DND-41 (cell line): Measurements from ENCODE around the gene MORN1.

ENCODE experiments used
- ATAC-seq: fragments of 200-7000 bp; cut with Tn5 transposase; 3 replicates; pipeline ENCODE4 v1.9.1; 2021; ENCODE audit warnings: low read depth; ENCODE audit not compliant: insufficient read depth
- DNase-seq: peaks from one replicate; pipeline ENCODE4 v3.0.0-alpha.2; 2020
- H2AFZ ChIP-seq: 2 replicates; pipeline ENCODE4 v1.6.0; 2012; ENCODE audit warnings: low read depth, low read length
- H3K27ac ChIP-seq: 2 replicates; pipeline ENCODE4 v1.5.1; 2012; ENCODE audit warnings: low read length, inconsistent platforms
- H3K27me3 ChIP-seq: fragments of 200-600 bp; sonication (generic); 2 replicates; pipeline ENCODE4 v1.6.0; 2012; ENCODE audit warnings: low read length, mild to moderate bottlenecking, inconsistent platforms; ENCODE audit not compliant: insufficient read depth, poor library complexity
- H3K36me3 ChIP-seq: 2 replicates; pipeline ENCODE4 v1.5.1; 2012; ENCODE audit warnings: low read length, inconsistent platforms; ENCODE audit not compliant: insufficient read depth
- H3K4me1 ChIP-seq: 2 replicates; pipeline ENCODE4 v1.5.1; 2012; ENCODE audit warnings: mild to moderate bottlenecking, low read length; ENCODE audit not compliant: insufficient read depth
- H3K4me2 ChIP-seq: 2 replicates; pipeline ENCODE4 v1.6.0; 2012; ENCODE audit warnings: mild to moderate bottlenecking, moderate library complexity, low read length, inconsistent platforms; ENCODE audit not compliant: insufficient read depth
- H3K4me3 ChIP-seq, 2 experiments: fragments of 200-600 bp in 1 of 2; shearing (Covaris generic) in 1 of 2; 2 replicates each; pipeline ENCODE4 v1.5.1; 2012 to 2016; ENCODE audit warnings: inconsistent platforms in 2 of 2, low read length in 2 of 2, mild to moderate bottlenecking in 2 of 2, low read depth in 1 of 2, moderate library complexity in 1 of 2
- H3K79me2 ChIP-seq: 2 replicates; pipeline ENCODE4 v1.6.0; 2012; ENCODE audit warnings: low read length, inconsistent platforms; ENCODE audit not compliant: insufficient read depth
- H3K9ac ChIP-seq: 2 replicates; pipeline ENCODE4 v1.6.0; 2012; ENCODE audit warnings: low read depth, mild to moderate bottlenecking, inconsistent platforms, low read length, moderate library complexity
- H3K9me3 ChIP-seq: 2 replicates; pipeline ENCODE4 v1.5.1; 2012; ENCODE audit warnings: low read length, moderate library complexity, mild to moderate bottlenecking, inconsistent platforms; ENCODE audit not compliant: insufficient read depth, severe bottlenecking
- H4K20me1 ChIP-seq: 2 replicates; pipeline ENCODE4 v1.6.0; 2012; ENCODE audit warnings: low read length; ENCODE audit not compliant: insufficient read depth
- EZH2 ChIP-seq: IDR thresholded peaks from 3 replicates; pipeline ENCODE4 v1.6.1; 2012; ENCODE audit warnings: borderline replicate concordance, low read depth, mild to moderate bottlenecking, moderate library complexity, low read length, inconsistent platforms; ENCODE audit not compliant: severe bottlenecking
- TF ChIP-seq, protein P1 (sequence below): IDR thresholded peaks from 2 replicates; pipeline ENCODE4 v1.5.1; 2012; ENCODE audit warnings: borderline replicate concordance, low read length, moderate library complexity, mild to moderate bottlenecking; ENCODE audit not compliant: poor library complexity, severe bottlenecking; ENCODE audit errors: extremely low read depth

Gene MORN1

DNA sequence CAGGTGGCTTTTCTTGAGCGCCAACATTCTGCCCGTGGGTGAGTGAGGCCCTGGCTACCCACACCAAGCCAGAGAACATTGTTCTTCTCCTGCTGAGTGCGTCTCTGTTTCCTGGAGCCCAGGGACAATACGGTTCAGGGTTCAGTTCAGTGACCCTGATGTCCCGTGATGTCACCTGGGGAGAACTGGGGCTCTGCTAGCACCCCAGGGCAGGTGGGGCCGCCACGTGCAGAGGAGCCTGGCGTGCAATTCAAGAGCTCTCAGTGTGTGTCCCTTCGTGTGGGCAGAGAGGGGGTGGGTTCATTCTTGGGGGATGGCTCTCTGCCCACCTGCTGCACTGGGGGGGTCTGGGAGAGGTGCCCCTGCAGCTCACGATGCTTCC is 39.2 kb upstream of the MORN1 start:
- H3K4me2 ChIP-seq = no peak overlapping the region
- no peak overlapping the region for H3K4me3 ChIP-seq
- no peaks in the 10 kb centered on the region for H3K79me2 ChIP-seq
- H3K9me3 ChIP-seq = no peaks in the 10 kb centered on the region
- H3K4me1 ChIP-seq = no peaks in the 10 kb centered on the region
- H3K36me3 ChIP-seq = no peaks in the 10 kb centered on the region
- TF ChIP-seq EZH2 = no peak
- TF ChIP-seq, protein P1, sequence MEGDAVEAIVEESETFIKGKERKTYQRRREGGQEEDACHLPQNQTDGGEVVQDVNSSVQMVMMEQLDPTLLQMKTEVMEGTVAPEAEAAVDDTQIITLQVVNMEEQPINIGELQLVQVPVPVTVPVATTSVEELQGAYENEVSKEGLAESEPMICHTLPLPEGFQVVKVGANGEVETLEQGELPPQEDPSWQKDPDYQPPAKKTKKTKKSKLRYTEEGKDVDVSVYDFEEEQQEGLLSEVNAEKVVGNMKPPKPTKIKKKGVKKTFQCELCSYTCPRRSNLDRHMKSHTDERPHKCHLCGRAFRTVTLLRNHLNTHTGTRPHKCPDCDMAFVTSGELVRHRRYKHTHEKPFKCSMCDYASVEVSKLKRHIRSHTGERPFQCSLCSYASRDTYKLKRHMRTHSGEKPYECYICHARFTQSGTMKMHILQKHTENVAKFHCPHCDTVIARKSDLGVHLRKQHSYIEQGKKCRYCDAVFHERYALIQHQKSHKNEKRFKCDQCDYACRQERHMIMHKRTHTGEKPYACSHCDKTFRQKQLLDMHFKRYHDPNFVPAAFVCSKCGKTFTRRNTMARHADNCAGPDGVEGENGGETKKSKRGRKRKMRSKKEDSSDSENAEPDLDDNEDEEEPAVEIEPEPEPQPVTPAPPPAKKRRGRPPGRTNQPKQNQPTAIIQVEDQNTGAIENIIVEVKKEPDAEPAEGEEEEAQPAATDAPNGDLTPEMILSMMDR = no peak
- DNase-seq = no peak
- no peak for ATAC-seq
- no peak overlapping the region for H2AFZ ChIP-seq
- no peaks in the 10 kb centered on the region for H3K27me3 ChIP-seq
- 0 out of 2 replicates have a peak, but pooled peaks cover 2% of the 10 kb centered on the region for H4K20me1 ChIP-seq
- H3K9ac ChIP-seq = no peak overlapping the region
- H3K27ac ChIP-seq = no peak overlapping the region

DNA sequence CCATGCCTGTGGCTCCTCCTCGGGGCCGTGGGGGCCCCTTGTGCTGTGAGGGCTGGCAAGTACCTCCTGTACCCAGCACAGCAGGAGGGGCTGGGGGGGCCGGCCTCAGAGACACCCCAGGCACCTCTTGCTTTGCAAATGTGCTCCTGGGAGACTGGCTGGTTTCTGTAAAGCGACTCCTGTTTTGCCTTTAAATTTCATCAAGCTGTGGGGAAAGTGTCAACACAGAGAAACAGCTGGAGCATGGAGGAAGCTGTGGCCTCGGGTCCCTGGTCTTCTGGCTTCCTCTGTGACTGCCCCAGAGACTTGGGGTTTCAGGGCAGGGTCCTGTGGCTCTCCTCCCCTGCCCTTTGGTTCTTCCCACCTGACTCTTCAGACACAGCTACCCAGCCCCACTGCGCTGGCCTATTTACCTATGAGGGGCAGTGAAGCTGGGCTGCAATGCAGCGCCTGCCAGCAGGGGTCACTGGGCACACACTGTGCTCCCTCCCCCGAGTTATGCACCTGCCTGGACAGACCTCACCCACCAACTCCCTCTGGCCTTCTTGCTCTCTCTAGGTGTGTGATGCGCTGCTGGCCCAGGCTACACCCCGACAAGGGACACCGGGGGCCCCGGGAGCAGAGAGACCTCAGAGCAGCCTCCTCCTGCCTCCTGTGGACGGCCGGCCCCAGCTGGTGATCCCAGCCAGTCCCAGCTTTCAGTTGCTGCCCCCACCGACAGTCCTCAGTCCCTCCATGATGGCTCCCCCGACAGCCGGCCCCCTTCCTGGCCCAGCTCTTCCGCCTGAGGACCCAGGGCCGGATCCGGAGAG is 38.6 kb upstream of the MORN1 start:
- no peak for TF ChIP-seq EZH2
- TF ChIP-seq, protein P1 = peak; percentile 87
- peak; percentile 71 for ATAC-seq
- no peak overlapping the region for H3K4me3 ChIP-seq
- no peak overlapping the region for H2AFZ ChIP-seq
- peak; percentile 48 for DNase-seq
- no peak overlapping the region for H3K27ac ChIP-seq
- no peaks in the 10 kb centered on the region for H3K9me3 ChIP-seq
- H3K79me2 ChIP-seq = no peaks in the 10 kb centered on the region
- no peaks in the 10 kb centered on the region for H3K4me1 ChIP-seq
- H3K9ac ChIP-seq = no peak overlapping the region
- H3K4me2 ChIP-seq = no peak overlapping the region
- H3K27me3 ChIP-seq = no peaks in the 10 kb centered on the region
- H4K20me1 ChIP-seq = no peaks in the 10 kb centered on the region
- H3K36me3 ChIP-seq = no peaks in the 10 kb centered on the region

DNA sequence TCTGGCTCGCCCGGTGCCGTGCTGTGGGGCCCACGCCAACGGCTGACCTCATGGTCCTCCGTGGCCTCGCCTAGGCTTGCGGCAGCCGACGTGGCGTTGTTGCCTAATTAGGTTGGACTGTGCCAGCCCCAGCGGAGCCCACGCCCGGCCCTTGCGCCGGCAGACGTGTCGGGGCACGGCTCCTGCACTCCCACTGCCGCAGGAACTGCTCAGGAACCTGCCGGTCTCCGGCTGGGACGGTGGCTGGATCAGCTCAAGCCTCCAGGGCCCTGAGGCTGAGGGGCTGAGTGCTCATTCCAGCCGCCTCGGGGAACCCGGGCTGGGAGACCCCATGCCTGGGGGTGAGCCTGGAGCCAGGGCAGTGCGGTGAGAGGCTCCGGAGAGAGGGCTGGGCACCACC is 37.1 kb upstream of the MORN1 start:
- Histone ChIP-seq H3K79me2 (no peaks in the 10 kb centered on the region), H3K4me3 (no peak overlapping the region), H3K27ac (no peak overlapping the region), H3K4me2 (no peak overlapping the region), H3K27me3 (no peaks in the 10 kb centered on the region), H3K36me3 (no peaks in the 10 kb centered on the region), H3K9ac (no peak overlapping the region), H4K20me1 (no peaks in the 10 kb centered on the region), H3K9me3 (no peaks in the 10 kb centered on the region), H3K4me1 (no peaks in the 10 kb centered on the region), H2AFZ (no peak overlapping the region)
- ATAC-seq = no peak
- TF ChIP-seq EZH2 = no peak
- TF ChIP-seq, protein P1 = no peak
- DNase-seq = no peak
